SU-DHL-6 (cell line): ENCODE data around the gene PRRT4.

ENCODE experiments used
- H2AFZ ChIP-seq: fragments of 200-600 bp; sonication (generic); 2 replicates; pipeline ENCODE4 v1.6.1; 2014; ENCODE audit warnings: low read depth, mild to moderate bottlenecking, moderate library complexity, mixed read lengths, antibody characterized with exemption, low read length; ENCODE audit not compliant: severe bottlenecking
- H3F3A ChIP-seq: fragments of 200-600 bp; shearing (Covaris generic); 2 replicates; pipeline ENCODE4 v1.6.0; 2016; ENCODE audit warnings: antibody characterized with exemption, mild to moderate bottlenecking; ENCODE audit not compliant: insufficient read depth
- H3K27ac ChIP-seq: fragments of 200-600 bp; sonication (generic); 2 replicates; pipeline ENCODE4 v1.5.1; 2016; ENCODE audit warnings: low read depth, mild to moderate bottlenecking, low read length, moderate library complexity, mixed read lengths
- H3K27me3 ChIP-seq: fragments of 200-600 bp; sonication (generic), shearing (Covaris generic); 2 replicates; pipeline ENCODE4 v1.6.0; 2014; ENCODE audit warnings: mild to moderate bottlenecking, low read length
- H3K36me3 ChIP-seq: fragments of 200-600 bp; sonication (generic); 2 replicates; pipeline ENCODE4 v1.6.1; 2014; ENCODE audit warnings: mild to moderate bottlenecking, low read length, mixed read lengths
- H3K4me2 ChIP-seq: fragments of 300-600, 200-600 bp; shearing (Covaris generic), sonication (generic); 2 replicates; pipeline ENCODE4 v1.6.0; 2014; ENCODE audit warnings: low read length, low read depth, mild to moderate bottlenecking; ENCODE audit not compliant: poor library complexity, severe bottlenecking
- H3K4me3 ChIP-seq: fragments of 200-600 bp; sonication (generic); 2 replicates; pipeline ENCODE4 v1.5.1; 2014; ENCODE audit warnings: antibody characterized with exemption, low read length, mild to moderate bottlenecking, mixed read lengths; ENCODE audit not compliant: insufficient read depth, poor library complexity, severe bottlenecking
- H3K79me2 ChIP-seq: fragments of 200-600 bp; sonication (generic); 2 replicates; pipeline ENCODE4 v1.6.1; 2014; ENCODE audit warnings: mild to moderate bottlenecking, low read length, moderate library complexity; ENCODE audit not compliant: insufficient read depth
- H3K9ac ChIP-seq: fragments of 200-600 bp; sonication (generic); 2 replicates; pipeline ENCODE4 v1.7.0; 2014; ENCODE audit warnings: mild to moderate bottlenecking, low read length
- H3K9me2 ChIP-seq: fragments of 200-600 bp; sonication (generic); replicated peaks from 2 replicates; pipeline ENCODE4 v1.6.1; 2014; ENCODE audit warnings: low read length; ENCODE audit not compliant: insufficient read depth
- H3K9me3 ChIP-seq: fragments of 200-600 bp; sonication (generic); 2 replicates; pipeline ENCODE4 v1.6.1; 2014; ENCODE audit warnings: low read length, mixed read lengths; ENCODE audit not compliant: insufficient read depth
- H4K20me1 ChIP-seq: fragments of 200-600 bp; sonication (generic); 2 replicates; pipeline ENCODE4 v1.6.1; 2014; ENCODE audit warnings: low read depth, mild to moderate bottlenecking, antibody characterized with exemption, low read length, moderate library complexity, mixed read lengths
- EZH2phosphoT487 ChIP-seq: fragments of 200-600 bp; sonication (generic), shearing (Covaris generic); conservative IDR thresholded peaks from 2 replicates; pipeline ENCODE4 v1.6.1; 2018; ENCODE audit warnings: mild to moderate bottlenecking, antibody characterized with exemption, low read length, moderate library complexity, mixed read lengths
- TF ChIP-seq, protein P1 (sequence below): fragments of 200-600 bp; sonication (generic); IDR thresholded peaks from one replicate; pipeline ENCODE4 v1.5.1; 2017; ENCODE audit warnings: antibody characterized with exemption, mild to moderate bottlenecking, low read length, moderate library complexity; ENCODE audit not compliant: insufficient read depth, poor library complexity, severe bottlenecking

PRRT4 gene

DNA sequence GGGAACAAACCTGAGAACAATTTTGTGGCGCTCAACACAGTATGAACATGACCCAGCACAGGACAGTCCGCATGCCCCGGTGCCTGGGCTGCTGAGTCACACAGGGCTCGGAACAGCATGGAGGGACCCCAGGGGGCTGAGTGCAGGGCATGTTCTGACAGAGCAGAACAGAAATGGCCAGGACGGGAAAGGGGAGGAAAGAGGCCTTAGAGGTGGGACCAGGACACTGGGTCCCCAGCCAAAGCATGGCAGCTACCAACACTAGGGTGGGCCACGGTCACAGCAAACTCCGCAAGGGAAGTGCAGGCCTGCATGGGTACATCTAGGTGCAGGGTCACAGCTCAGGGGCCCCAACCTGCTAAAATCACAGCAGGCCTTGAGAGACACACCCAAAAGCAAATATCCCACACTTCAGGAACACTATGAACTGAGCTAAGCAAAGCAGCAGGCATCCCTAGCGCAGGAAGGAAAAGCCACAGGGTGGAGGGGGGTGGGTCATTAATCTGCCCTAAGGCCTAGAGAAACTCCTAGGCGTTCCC is 42.7 kb upstream of the PRRT4 start:
- Histone ChIP-seq H4K20me1 (no peaks in the 10 kb centered on the region), H3K27me3 (no peaks in the 10 kb centered on the region), H3K4me3 (peak overlapping the region; percentile 60), H2AFZ (no peak overlapping the region), H3F3A (peaks cover 8% of the 10 kb centered on the region), H3K9me3 (no peaks in the 10 kb centered on the region), H3K27ac (no peak overlapping the region), H3K4me2 (peak overlapping the region; percentile 65), H3K36me3 (no peaks in the 10 kb centered on the region), H3K79me2 (peaks cover 13% of the 10 kb centered on the region; the same call in 1 of the 2 replicates), H3K9ac (peak overlapping the region; percentile 88), H3K9me2 (no peaks in the 10 kb centered on the region)
- TF ChIP-seq, protein P1, sequence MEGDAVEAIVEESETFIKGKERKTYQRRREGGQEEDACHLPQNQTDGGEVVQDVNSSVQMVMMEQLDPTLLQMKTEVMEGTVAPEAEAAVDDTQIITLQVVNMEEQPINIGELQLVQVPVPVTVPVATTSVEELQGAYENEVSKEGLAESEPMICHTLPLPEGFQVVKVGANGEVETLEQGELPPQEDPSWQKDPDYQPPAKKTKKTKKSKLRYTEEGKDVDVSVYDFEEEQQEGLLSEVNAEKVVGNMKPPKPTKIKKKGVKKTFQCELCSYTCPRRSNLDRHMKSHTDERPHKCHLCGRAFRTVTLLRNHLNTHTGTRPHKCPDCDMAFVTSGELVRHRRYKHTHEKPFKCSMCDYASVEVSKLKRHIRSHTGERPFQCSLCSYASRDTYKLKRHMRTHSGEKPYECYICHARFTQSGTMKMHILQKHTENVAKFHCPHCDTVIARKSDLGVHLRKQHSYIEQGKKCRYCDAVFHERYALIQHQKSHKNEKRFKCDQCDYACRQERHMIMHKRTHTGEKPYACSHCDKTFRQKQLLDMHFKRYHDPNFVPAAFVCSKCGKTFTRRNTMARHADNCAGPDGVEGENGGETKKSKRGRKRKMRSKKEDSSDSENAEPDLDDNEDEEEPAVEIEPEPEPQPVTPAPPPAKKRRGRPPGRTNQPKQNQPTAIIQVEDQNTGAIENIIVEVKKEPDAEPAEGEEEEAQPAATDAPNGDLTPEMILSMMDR = no peak
- TF ChIP-seq EZH2phosphoT487 = no peak

DNA sequence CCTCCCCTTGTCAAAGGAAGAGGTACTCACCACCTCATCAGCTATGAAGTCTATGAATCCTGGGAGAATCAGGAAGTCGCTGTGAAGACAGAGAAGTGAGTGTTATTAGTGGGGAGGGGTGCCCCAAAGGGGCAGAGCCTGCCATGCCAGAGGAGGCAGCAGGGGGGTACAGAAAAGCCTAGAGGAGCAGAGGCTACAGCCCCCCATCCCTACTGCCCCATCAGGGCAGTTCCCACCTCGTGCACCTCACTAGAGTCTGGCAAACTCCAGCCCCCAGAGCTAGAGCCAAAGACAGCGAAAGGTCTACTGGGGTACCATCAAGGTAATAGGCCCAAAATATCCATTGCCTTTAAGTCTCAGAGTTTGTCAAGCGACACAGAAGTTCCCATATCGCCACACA is 42.2 kb upstream of the PRRT4 start:
- no peak overlapping the region for H2AFZ ChIP-seq
- TF ChIP-seq, protein P1 = no peak
- TF ChIP-seq EZH2phosphoT487 = no peak
- no peaks in the 10 kb centered on the region for H3K36me3 ChIP-seq
- H3K79me2 ChIP-seq = peaks cover 13% of the 10 kb centered on the region; the same call in 1 of the 2 replicates
- H3K9me3 ChIP-seq = no peaks in the 10 kb centered on the region
- no peak overlapping the region for H3K4me2 ChIP-seq
- no peak overlapping the region for H3K9ac ChIP-seq
- H4K20me1 ChIP-seq = no peaks in the 10 kb centered on the region
- H3K4me3 ChIP-seq = no peak overlapping the region
- peaks cover 8% of the 10 kb centered on the region for H3F3A ChIP-seq
- H3K27me3 ChIP-seq = no peaks in the 10 kb centered on the region
- H3K9me2 ChIP-seq = no peaks in the 10 kb centered on the region
- H3K27ac ChIP-seq = no peak overlapping the region

DNA sequence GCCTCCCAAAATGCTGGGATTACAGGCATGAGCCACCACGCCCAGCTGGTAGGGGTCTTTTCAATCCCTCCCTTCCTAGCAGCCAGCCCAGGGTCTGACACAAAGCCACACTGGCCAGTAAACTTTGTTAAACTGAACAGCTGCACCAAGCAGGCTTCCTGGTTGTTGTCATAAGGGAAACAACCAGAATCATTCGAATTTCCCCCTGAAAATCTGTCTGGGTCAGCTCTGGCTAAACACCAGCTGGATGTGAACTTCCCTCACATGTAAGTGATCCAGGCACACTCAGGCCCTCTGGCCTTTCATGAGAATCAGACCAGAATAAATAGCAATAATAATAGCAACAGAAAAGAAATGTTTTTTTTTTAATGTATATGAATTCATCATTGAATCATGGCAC is 40.9 kb upstream of the PRRT4 start:
- no peaks in the 10 kb centered on the region for H4K20me1 ChIP-seq
- no peaks in the 10 kb centered on the region for H3K36me3 ChIP-seq
- H3K79me2 ChIP-seq = peaks cover 13% of the 10 kb centered on the region; the same call in 1 of the 2 replicates
- no peak overlapping the region for H3K4me2 ChIP-seq
- H2AFZ ChIP-seq = no peak overlapping the region
- no peak for TF ChIP-seq EZH2phosphoT487
- TF ChIP-seq, protein P1 = no peak
- H3K9me3 ChIP-seq = no peaks in the 10 kb centered on the region
- no peaks in the 10 kb centered on the region for H3K27me3 ChIP-seq
- H3K4me3 ChIP-seq = no peak overlapping the region
- H3K9me2 ChIP-seq = no peaks in the 10 kb centered on the region
- no peak overlapping the region for H3K27ac ChIP-seq
- peaks cover 8% of the 10 kb centered on the region for H3F3A ChIP-seq
- no peak overlapping the region for H3K9ac ChIP-seq
